ENCODE data around the gene ALG12.

Gene ALG12

GRCh38 chr22:49945042-49945794, 27.0 kb upstream of the ALG12 start:
- peak; percentile 47 for DNase-seq

DNA sequence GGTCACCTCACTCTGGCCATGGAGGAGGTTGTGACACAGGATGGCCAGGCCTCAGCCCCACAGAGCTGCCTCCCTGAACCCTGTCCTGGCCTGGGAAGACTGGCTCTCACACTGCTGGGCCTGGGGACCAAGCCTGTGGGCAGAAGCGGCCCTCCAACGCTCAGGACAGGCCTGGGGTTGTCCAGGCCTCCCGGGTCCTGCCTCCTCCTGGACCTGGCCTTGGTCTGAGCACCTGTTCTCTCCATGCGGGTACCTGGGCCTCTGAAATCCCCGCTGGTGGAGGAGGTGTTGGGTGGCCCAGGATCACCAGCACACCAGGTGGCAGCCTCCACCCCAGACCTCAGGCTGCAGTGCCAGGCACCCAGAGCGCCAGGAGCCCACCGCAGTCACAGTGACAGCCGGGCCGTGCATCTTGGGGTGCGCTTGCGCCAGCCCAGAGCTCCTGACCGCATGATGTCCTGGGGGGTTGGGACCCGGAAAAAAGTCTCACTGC, 26.2 kb upstream of the ALG12 start:
- DNase-seq, result no peak

DNA sequence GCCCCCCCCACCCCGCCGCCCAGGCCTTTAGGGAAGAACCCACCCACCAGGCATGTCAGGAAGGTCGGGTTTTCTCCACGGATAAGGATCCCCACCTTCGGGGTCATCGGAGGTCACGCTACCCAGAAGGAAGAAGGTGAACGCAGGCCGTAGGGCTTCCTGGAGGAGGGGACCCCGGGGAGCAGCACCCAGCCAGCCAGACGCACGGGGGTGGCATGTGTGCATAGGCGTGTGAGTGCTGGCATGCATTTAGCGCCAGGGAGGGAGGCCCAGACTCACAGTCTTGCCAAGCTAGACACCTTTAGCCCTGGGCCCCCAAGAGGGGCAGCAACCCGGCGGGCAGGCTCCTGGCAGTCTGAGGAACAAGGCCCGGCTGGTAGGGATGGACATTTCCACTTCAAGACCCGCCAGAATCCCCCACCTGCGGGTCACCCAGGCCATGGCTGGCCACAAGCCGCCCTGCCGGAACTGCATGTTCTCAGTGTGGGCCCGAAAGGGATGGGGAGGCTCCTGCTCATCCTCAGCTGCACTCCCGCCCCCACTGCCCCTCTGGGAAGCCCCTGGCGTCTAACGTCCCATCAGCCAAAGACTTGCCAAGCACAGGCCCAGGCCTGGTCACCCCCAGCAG, 25.6 kb upstream of the ALG12 start:
- DNase-seq, result no peak

DNA sequence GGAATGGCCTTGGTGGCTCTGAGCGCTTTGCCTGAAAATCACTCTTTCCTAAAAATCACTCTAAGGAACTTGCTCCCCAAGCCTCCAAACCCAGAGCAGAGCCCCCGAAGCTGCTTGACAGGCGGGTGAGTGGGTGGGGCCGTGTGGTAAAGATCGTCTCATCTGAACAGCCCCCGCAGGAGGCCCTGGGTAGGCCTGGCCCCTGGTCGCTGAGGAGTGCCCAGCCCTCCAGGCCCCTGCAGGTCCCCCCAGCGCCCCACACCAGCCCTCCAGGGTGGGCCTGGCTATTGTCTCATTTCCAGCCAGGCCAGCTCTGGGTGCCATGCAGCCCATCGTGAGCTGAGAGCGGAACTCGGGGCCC, 25.1 kb upstream of the ALG12 start:
- no peak for DNase-seq

GRCh38 chr22:49942565-49943404, 24.5 kb upstream of the ALG12 start:
- no peak for DNase-seq

GRCh38 chr22:49941507-49942316, 23.5 kb upstream of the ALG12 start:
- no peak for DNase-seq

GRCh38 chr22:49938565-49939136, 20.4 kb upstream of the ALG12 start:
- no peak for DNase-seq

DNA sequence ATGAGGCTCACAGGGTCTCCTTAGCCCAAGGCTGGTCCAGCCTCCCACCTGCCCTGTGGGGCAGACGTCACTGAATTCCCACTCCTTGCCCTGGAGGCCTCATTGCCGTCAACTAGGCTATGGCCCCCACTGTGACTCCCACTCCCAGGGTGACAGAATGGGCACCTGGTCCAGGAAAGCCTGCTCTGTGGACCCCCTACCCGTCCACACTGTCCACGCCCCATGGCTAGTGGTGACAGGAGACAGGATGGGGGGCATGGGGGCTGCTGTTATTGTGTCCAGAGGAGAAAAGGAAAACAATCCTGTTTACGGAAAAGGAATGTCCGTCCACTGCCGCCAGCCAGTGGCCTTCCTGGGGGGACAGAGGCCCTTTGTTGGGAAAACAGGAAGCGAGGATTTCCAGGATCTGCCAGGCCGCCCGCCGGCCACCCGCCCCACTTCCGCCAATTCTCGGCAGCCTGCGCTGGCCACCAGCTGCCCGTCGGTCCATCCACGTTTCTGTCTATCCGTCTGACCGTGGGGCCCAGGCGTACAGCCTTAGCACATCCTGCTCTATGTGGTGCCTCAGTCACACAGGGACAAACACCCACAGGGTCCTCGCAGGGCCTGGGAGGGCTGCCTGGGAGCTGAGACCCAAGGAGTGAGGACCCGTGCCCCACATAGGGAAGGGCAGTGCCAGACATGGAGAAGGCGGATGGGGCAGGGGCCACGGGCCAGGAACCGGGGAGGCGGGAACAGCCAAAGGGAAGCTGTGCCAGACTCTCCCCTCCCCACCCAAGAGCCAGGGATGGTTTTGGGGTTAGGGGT, 19.7 kb upstream of the ALG12 start:
- no peak for DNase-seq

- no peak for DNase-seq
These were observed 18.9 kb upstream of the ALG12 start for GRCh38 chr22:49936973-49937757.

- peak; percentile 92 for DNase-seq
These were observed 18.1 kb upstream of the ALG12 start for GRCh38 chr22:49936018-49936972.

GRCh38 chr22:49935561-49935960, 17.3 kb upstream of the ALG12 start:
- DNase-seq, result no peak

DNA sequence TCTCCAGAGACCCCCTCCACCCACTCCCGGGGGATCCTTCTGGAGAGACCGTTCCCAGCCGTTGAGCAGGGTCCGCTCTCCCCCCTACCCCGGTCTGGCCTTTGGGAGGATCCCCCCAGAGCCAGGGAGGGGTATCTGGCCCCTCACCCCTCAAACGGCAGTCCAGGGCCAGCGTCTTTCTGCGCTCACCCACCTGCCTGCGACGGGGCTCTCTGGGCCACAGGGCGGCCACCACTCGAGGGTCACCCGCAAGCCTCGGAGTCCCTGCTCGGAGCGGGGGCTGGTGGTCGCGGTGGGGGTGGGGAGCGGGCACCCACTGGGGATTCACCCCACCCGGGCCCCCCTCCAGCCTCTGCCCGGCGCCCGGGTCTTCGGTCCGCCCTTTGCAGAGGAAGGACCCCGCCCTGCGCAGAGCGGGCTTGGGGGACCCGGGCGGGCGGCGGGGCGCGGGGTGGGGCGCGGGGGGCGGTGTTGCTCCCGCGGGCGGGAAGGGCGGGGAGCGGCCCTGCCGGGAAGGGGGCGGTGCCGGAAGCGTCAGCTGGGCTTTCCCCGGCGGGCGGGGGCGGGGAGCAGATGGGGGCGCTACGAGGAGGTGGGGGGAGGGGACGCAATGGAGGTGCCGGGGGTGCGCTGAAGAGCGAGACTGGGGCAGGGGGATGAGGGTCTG, 16.8 kb upstream of the ALG12 start:
- DNase-seq, result peak; percentile 83

DNA sequence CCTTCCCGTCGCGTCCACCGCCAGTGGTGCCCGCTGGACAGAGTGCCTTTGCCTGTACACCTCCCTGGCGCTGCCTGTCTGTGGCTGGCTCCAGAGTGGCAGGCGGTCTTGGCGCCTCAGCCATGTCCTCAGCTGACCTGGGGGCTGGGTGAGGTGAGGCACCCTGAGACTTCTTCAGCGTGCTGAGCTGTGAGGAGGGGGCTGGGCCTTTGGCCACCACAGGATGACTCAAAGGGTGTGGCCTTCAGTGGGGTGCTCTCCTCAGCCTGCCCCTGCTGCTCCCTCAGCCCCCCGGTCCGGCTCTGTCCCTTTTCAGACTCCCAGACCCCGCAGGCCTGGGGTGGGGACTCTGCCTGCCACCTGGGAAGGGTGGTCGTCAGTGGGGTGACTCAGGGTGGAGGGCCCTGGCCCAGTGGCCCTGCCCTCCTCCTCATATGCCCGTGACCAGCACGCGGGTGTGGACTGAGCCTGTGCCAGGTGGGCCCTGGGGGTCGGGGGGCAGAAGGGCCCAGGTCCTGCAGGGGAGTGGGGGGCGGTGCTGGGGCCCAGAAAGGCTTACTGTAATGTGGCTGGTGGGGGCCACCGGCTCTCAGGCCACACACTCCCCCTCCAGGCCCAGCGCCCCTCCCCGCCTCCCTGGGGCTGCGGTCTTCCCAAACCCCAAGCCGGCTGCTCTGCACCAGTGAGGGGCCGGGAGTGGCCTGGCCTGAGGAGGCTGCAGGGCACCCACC, 16.1 kb upstream of the ALG12 start:
- DNase-seq, result peak; percentile 32

DNA sequence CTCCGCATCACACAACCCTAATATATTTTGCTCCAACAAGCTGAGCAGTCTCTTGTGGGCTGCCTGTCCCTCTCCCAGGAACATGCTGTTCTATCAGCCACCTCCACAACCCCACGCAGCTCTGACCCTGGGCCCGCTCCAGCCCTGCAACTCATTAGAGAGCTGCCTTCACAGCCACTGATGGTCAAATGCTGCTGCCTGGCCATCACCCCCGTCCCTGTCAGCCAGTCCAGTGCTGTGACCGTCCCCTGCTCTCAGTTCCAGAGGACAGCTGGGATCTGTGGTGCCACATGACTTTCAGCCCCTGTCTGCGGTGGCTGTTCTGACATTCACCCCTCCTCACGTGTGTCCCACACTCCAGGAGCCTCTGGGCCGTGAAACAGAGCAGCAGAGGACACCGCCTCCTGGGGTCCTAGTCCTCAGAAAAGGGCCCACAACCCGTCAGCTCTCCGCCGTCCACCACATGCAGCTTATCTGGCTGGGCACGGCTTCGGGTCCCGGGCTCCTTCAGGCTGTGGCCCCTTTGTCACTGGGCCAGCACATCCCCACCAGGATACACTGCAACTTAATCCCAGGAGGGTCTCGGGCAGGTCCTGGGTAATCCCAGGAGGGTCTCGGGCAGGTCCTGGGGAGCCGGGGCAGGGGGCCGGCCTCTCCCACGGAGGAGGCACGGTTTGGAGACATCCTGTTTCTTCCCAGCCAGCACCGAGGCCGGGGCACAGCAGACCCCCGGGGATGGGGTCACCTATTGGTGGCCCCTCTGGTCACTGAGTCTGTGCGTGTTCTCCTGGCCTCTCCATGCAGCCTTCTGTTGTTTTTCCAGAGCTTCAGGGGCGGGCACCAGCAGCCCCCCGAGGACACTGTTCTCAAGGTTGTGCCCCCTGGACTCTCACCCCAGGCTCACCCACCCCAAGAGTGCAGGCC, 15.3 kb upstream of the ALG12 start:
- no peak for DNase-seq

- peak; percentile 41 for DNase-seq
These were observed 12.6 kb upstream of the ALG12 start for GRCh38 chr22:49930596-49931412.

DNA sequence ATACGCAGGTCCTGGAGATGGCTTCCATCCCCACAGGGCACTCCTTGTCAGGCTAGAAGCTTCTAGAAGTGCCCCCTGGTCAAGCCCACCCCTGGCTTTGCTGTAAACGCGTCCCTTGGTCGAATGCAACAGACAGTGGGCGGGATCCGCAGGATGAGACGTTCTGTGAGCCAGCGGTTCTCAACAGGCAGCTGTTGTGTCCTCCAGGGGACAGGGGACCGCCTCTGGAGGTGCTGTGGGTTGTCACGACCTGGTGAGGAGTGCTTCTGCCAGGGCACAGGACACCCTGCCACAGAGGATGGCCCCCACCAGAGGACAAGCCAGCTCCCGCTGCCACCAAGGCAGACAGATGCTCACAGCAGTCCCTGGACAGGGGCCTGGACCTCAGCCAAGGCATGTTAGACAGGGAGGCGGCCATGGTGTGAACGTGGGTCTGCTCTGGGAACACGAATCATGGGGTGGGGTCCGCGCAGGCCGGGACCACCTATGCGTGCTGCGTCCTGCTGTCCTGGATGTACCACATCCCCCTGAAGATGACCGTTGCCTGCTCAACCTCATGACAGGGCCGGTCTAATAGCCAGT, 11.8 kb upstream of the ALG12 start:
- DNase-seq, result no peak
